Activated T-helper 1 cell treated with anti-CD3 and anti-CD28 coated beads, Interleukin-2, amount 50 U/mL, for 16 hours (primary cell): ENCODE results near the gene MAGEB3.
"Not testable (repeated sequence)": the region's sequence is repeated elsewhere in the genome, so short reads cannot be mapped to it uniquely, and the experiment has no call there.

ENCODE experiments used
- DNase-seq, 2 donors: peaks; one replicate each; pipeline ENCODE4 v3.0.0-alpha.2; 2020; ENCODE audit warnings: low read depth in 1 of 2, low spot score in 1 of 2

MAGEB3 gene

GRCh38 chrX:30230395-30230794 is at the start of gene MAGEB3:
TSS of gene MAGEB3 (plus strand) at chrX:30230657. CDS start at chrX:30235925, 5,268 bp downstream.
- no peak for DNase-seq

- no peak for DNase-seq
These were observed 49.1 kb upstream of the MAGEB3 start for GRCh38 chrX:30181353-30181752.

- no peak for DNase-seq
These were observed 46.9 kb upstream of the MAGEB3 start for GRCh38 chrX:30183554-30183953.

GRCh38 chrX:30190426-30190825 is 40.0 kb upstream of the MAGEB3 start:
- DNase-seq, result no peak

GRCh38 chrX:30193910-30194309 is 36.5 kb upstream of the MAGEB3 start:
- DNase-seq, result not testable (repeated sequence)

- no peak for DNase-seq
These were observed 34.1 kb upstream of the MAGEB3 start for GRCh38 chrX:30196322-30196721.

GRCh38 chrX:30212172-30212571 is 18.3 kb upstream of the MAGEB3 start:
- DNase-seq, result no peak

- DNase-seq, result no peak
These were observed 15.1 kb upstream of the MAGEB3 start, which contains the start of gene MAGEB2 for GRCh38 chrX:30215357-30215843. TSS of gene MAGEB2 (plus strand) at chrX:30215563. CDS start at chrX:30218581, 3,018 bp downstream.

GRCh38 chrX:30217465-30217864 is 13.0 kb upstream of the MAGEB3 start:
- DNase-seq, result no peak

- no peak for DNase-seq
These were observed 11.1 kb upstream of the MAGEB3 start for GRCh38 chrX:30219372-30219771.

- no peak for DNase-seq
These were observed 9.8 kb upstream of the MAGEB3 start for GRCh38 chrX:30220661-30221060.

GRCh38 chrX:30224536-30224935 is 5.9 kb upstream of the MAGEB3 start:
- no peak for DNase-seq

- no peak for DNase-seq
These were observed 1.9 kb upstream of the MAGEB3 start for GRCh38 chrX:30228526-30228925.

GRCh38 chrX:30241724-30242415 is 11.4 kb downstream of the MAGEB3 start, which contains the start of gene MAGEB4:
TSS of gene MAGEB4 (plus strand) at chrX:30242000. CDS start at chrX:30242136, 136 bp downstream.
- no peak for DNase-seq

- no peak for DNase-seq
These were observed 16.5 kb downstream of the MAGEB3 start, which contains the start of gene MAGEB1 for GRCh38 chrX:30246769-30247489. TSS of gene MAGEB1 (plus strand) at chrX:30247146. CDS start at chrX:30250494, 3,348 bp downstream.

GRCh38 chrX:30248854-30249253 is 18.4 kb downstream of the MAGEB3 start:
- DNase-seq, result no peak

- no peak for DNase-seq
These were observed 22.8 kb downstream of the MAGEB3 start for GRCh38 chrX:30253257-30253656.

GRCh38 chrX:30259927-30260326 is 29.5 kb downstream of the MAGEB3 start:
- DNase-seq, result no peak

- DNase-seq, result no peak
These were observed 30.6 kb downstream of the MAGEB3 start for GRCh38 chrX:30261012-30261411.

GRCh38 chrX:30262763-30263162 is 32.3 kb downstream of the MAGEB3 start:
- DNase-seq, result no peak

- no peak for DNase-seq
These were observed 40.2 kb downstream of the MAGEB3 start for GRCh38 chrX:30270639-30271038.

GRCh38 chrX:30275498-30275897 is 45.0 kb downstream of the MAGEB3 start:
- DNase-seq, result no peak
